Activated B cell treated with CpG ODN at 0.5 μM for 24 hours (primary cell): ENCODE results near the gene TP73. TPM values are rescaled to one million over a fixed set of nuclear protein-coding genes. Genes with fewer than 3 reads are reported as not detected.
A peak's percentile ranks its signal among the peaks of the same experiment; 100 is the strongest.

Experiments used
- ATAC-seq: fragments of 200-7000 bp; cut with Tn5 transposase; one replicate; pipeline ENCODE4 v1.10.0; 2021; ENCODE audit warnings: low read depth, mild to moderate bottlenecking, moderate library complexity
- CTCF ChIA-PET: fragments of 350-600 bp; sonication (Branson Sonifier 250); formaldehyde crosslinking; loops from one replicate; lab custom pipeline; 2021; ENCODE audit warnings: antibody characterized with exemption; lab: Charles Lee
- POLR2A ChIA-PET: fragments of 350-600 bp; sonication (Branson Sonifier 250); formaldehyde crosslinking; loops from one replicate; lab custom pipeline; 2021; ENCODE audit warnings: antibody characterized with exemption; lab: Charles Lee
- DNase-seq: peaks from one replicate; pipeline ENCODE4 v3.0.0; 2022
- H3K27ac Mint-ChIP-seq: one replicate; pipeline ENCODE4 v1.8.0; 2020; ENCODE audit warnings: mixed read lengths
- H3K27me3 Mint-ChIP-seq: one replicate; pipeline ENCODE4 v1.8.0; 2021; ENCODE audit warnings: mixed read lengths
- H3K36me3 Mint-ChIP-seq: one replicate; pipeline ENCODE4 v1.8.0; 2021; ENCODE audit warnings: low read depth, mixed read lengths
- H3K4me1 Mint-ChIP-seq: one replicate; pipeline ENCODE4 v1.8.0; 2021; ENCODE audit warnings: mixed read lengths
- H3K4me3 Mint-ChIP-seq: one replicate; pipeline ENCODE4 v1.8.0; 2020; ENCODE audit warnings: mild to moderate bottlenecking, mixed read lengths
- H3K9me3 Mint-ChIP-seq: one replicate; pipeline ENCODE4 v1.8.0; 2020; ENCODE audit warnings: mixed read lengths
- CTCF ChIP-seq: fragments of 200-600 bp; IDR thresholded peaks from one replicate; pipeline ENCODE4 v1.8.0; 2022; ENCODE audit warnings: antibody characterized with exemption, mild to moderate bottlenecking
- intact Hi-C: fragments of 100-400 bp; cut with micrococcal nuclease; formaldehyde crosslinking; loops from one replicate; pipeline ENCODE4 v1.15.1; 2024
- total RNA-seq: library from RNA; stranded (reverse); gene quantifications from 2 replicates; pipeline ENCODE4 v1.2.3, GENCODE V29; 2022

TP73 gene
- total RNA-seq, 1 donor from 2014 or later, result 2.6 TPM

- POLR2A ChIA-PET, result interaction anchor here (0.6 kb wide), 1 partner anchor 53 kb away, joined by 3 read pairs; no protein-coding TSS in a partner anchor
- H3K4me3 Mint-ChIP-seq, result peak within 1 kb of the TSS; percentile 95
- peaks cover 46% of the 10 kb centered on the region for H3K4me1 Mint-ChIP-seq
These were observed 27.8 kb upstream of the TP73 start, which contains the start of gene TPRG1L for GRCh38 chr1:3624200-3625136. Gene TPRG1L (plus strand): TSS chr1:3625015. CDS start chr1:3625073, 58 bp downstream.

GRCh38 chr1:3625151-3625907 lies 27.0 kb upstream of the TP73 start:
- ATAC-seq, result peak; percentile 8
- CTCF ChIA-PET, result no interaction called here
- H3K4me3 Mint-ChIP-seq, result peak overlapping the region; percentile 95

More at GRCh38 chr1:3624200-3625136, 27.8 kb upstream of the TP73 start, which contains the start of gene TPRG1L:
- Mint-ChIP-seq H3K36me3 (peaks cover 29% of the 10 kb centered on the region), H3K27me3 (no peaks in the 10 kb centered on the region), H3K9me3 (no peaks in the 10 kb centered on the region), H3K27ac (peak within 1 kb of the TSS; percentile 82)
- CTCF ChIA-PET, result no interaction called here
- ATAC-seq (peak; percentile 97), DNase-seq (peak; percentile 99)
- intact Hi-C loops, result loop anchor here (1.0 to 10.0 kb wide), 4 partner anchors 26 to 980 kb away; partner anchors contain the start of genes LRRC47 and WRAP73
- no peak for TF ChIP-seq CTCF

GRCh38 chr1:3626025-3626424 lies 26.3 kb upstream of the TP73 start:
- DNase-seq (no peak), ATAC-seq (no peak)
- TF ChIP-seq CTCF, result no peak
- H3K4me1 Mint-ChIP-seq, result peaks cover 42% of the 10 kb centered on the region
- peaks cover 43% of the 10 kb centered on the region for H3K36me3 Mint-ChIP-seq
- intact Hi-C loops, result loop anchor here (10.0 kb wide), 1 partner anchor 981 kb away; no protein-coding TSS in a partner anchor
- peak overlapping the region; percentile 6 for H3K27ac Mint-ChIP-seq
- H3K27me3 Mint-ChIP-seq, result no peaks in the 10 kb centered on the region
- H3K9me3 Mint-ChIP-seq, result no peaks in the 10 kb centered on the region
- H3K4me3 Mint-ChIP-seq, result peak overlapping the region; percentile 95
- CTCF ChIA-PET, result interaction anchor here (0.8 kb wide), 1 partner anchor 22 kb away, joined by 3 read pairs; no protein-coding TSS in a partner anchor
- POLR2A ChIA-PET, result interaction anchor here (0.7 to 1.2 kb wide), 2 partner anchors 40 to 98 kb away, joined by 3 to 4 read pairs; no protein-coding TSS in a partner anchor

More at GRCh38 chr1:3625151-3625907, 27.0 kb upstream of the TP73 start:
- POLR2A ChIA-PET, result interaction anchor here (0.7 kb wide), 1 partner anchor 99 kb away, joined by 3 read pairs; no protein-coding TSS in a partner anchor
- Mint-ChIP-seq H3K27ac (no peak overlapping the region), H3K36me3 (peaks cover 38% of the 10 kb centered on the region), H3K4me1 (peaks cover 47% of the 10 kb centered on the region), H3K27me3 (no peaks in the 10 kb centered on the region), H3K9me3 (no peaks in the 10 kb centered on the region)
- TF ChIP-seq CTCF, result no peak
- DNase-seq, result no peak
- intact Hi-C loops, result loop anchor here (2.0 to 10.0 kb wide), 2 partner anchors 51 to 981 kb away; no protein-coding TSS in a partner anchor

- no peak overlapping the region for H3K4me3 Mint-ChIP-seq
These were observed 24.6 kb upstream of the TP73 start for GRCh38 chr1:3627515-3628253.

More at GRCh38 chr1:3627515-3628253, 24.6 kb upstream of the TP73 start:
- intact Hi-C loops, result loop anchor here (10.0 kb wide), 1 partner anchor 983 kb away; no protein-coding TSS in a partner anchor
- POLR2A ChIA-PET, result no interaction called here
- Mint-ChIP-seq H3K36me3 (peaks cover 45% of the 10 kb centered on the region), H3K27me3 (no peaks in the 10 kb centered on the region), H3K9me3 (no peaks in the 10 kb centered on the region), H3K27ac (no peak overlapping the region), H3K4me1 (peaks cover 38% of the 10 kb centered on the region)
- CTCF ChIA-PET, result interaction anchor here (0.7 to 3.2 kb wide), 3 partner anchors 8 to 169 kb away, joined by 3 to 18 read pairs (median 4); no protein-coding TSS in a partner anchor
- no peak for TF ChIP-seq CTCF
- DNase-seq (no peak), ATAC-seq (no peak)
